WTC11 (cell line): ENCODE measurements around the gene DEGS1. TPM values are rescaled to one million over a fixed set of nuclear protein-coding genes. Genes with fewer than 3 reads are reported as not detected.

Source experiments
- ATAC-seq: fragments of 200-7000 bp; cut with Tn5 transposase; 2 replicates; pipeline ENCODE4 v1.10.0; 2021; ENCODE audit warnings: mild to moderate bottlenecking, moderate library complexity
- CTCF ChIA-PET: fragments of 300-600 bp; sonication (Branson Sonifier 250); formaldehyde crosslinking; loops from one replicate; lab custom pipeline; 2021; ENCODE audit warnings: antibody characterized with exemption; lab: Charles Lee
- POLR2A ChIA-PET: fragments of 350-600 bp; sonication (Branson Sonifier 250); formaldehyde crosslinking; loops from one replicate; lab custom pipeline; 2021; ENCODE audit warnings: antibody characterized with exemption; lab: Charles Lee
- DNase-seq: peaks from one replicate; pipeline ENCODE4 v3.0.0; 2021; ENCODE audit warnings: low spot score
- H3K27ac Mint-ChIP-seq: 2 replicates; pipeline ENCODE4 v1.8.0; 2021; ENCODE audit warnings: mixed read lengths
- H3K27me3 Mint-ChIP-seq: 2 replicates; pipeline ENCODE4 v1.8.0; 2021; ENCODE audit warnings: low read depth, mild to moderate bottlenecking, moderate library complexity, mixed read lengths
- H3K36me3 Mint-ChIP-seq: 2 replicates; pipeline ENCODE4 v1.8.0; 2021; ENCODE audit warnings: mixed read lengths
- H3K4me1 Mint-ChIP-seq: 2 replicates; pipeline ENCODE4 v1.8.0; 2022; ENCODE audit warnings: mixed read lengths
- H3K4me3 Mint-ChIP-seq: 2 replicates; pipeline ENCODE4 v1.8.0; 2021; ENCODE audit warnings: mild to moderate bottlenecking, moderate library complexity, mixed read lengths
- H3K9me3 Mint-ChIP-seq: 2 replicates; pipeline ENCODE4 v1.8.0; 2021; ENCODE audit warnings: mixed read lengths
- CREB1 ChIP-seq: sonication (generic); formaldehyde crosslinking; IDR thresholded peaks from 2 replicates; pipeline ENCODE4 v1.8.0; 2023; ENCODE audit warnings: mild to moderate bottlenecking, missing genetic modification reagents
- CREM ChIP-seq: sonication (generic); formaldehyde crosslinking; IDR thresholded peaks from 2 replicates; pipeline ENCODE4 v1.8.1; 2022; ENCODE audit warnings: mild to moderate bottlenecking, missing genetic modification reagents, moderate library complexity
- EMX1 ChIP-seq: fragments of 250-450 bp; sonication (Bioruptor Pico); IDR thresholded peaks from 2 replicates; pipeline ENCODE4 v1.8.0; 2021; ENCODE audit warnings: mild to moderate bottlenecking
- FOXK1 ChIP-seq: sonication (generic); formaldehyde crosslinking; IDR thresholded peaks from 2 replicates; pipeline ENCODE4 v1.8.0; 2022; ENCODE audit warnings: mild to moderate bottlenecking, moderate library complexity, missing genetic modification reagents
- FOXP1 ChIP-seq: sonication (generic); formaldehyde crosslinking; IDR thresholded peaks from 2 replicates; pipeline ENCODE4 v1.8.0; 2022; ENCODE audit warnings: missing genetic modification reagents, mild to moderate bottlenecking, moderate library complexity, borderline replicate concordance
- HMGA2 ChIP-seq: fragments of 250-450 bp; sonication (Bioruptor Pico); IDR thresholded peaks from 2 replicates; pipeline ENCODE4 v1.4.0; 2021; ENCODE audit warnings: mild to moderate bottlenecking, moderate library complexity
- IRF2 ChIP-seq: sonication (generic); formaldehyde crosslinking; IDR thresholded peaks from 2 replicates; pipeline ENCODE4 v1.8.0; 2022; ENCODE audit warnings: low read depth, missing genetic modification reagents, borderline replicate concordance
- JUN ChIP-seq: sonication (generic); formaldehyde crosslinking; IDR thresholded peaks from 2 replicates; pipeline ENCODE4 v1.8.0; 2023; ENCODE audit warnings: mild to moderate bottlenecking, missing genetic modification reagents
- KAT7 ChIP-seq: sonication (generic); formaldehyde crosslinking; IDR thresholded peaks from 2 replicates; pipeline ENCODE4 v1.8.1; 2023; ENCODE audit warnings: missing genetic modification reagents, mild to moderate bottlenecking, borderline replicate concordance
- PRRX2 ChIP-seq: fragments of 250-450 bp; sonication (Bioruptor Pico); IDR thresholded peaks from 2 replicates; pipeline ENCODE4 v1.8.0; 2021; ENCODE audit warnings: mild to moderate bottlenecking
- RELA ChIP-seq: sonication (generic); formaldehyde crosslinking; IDR thresholded peaks from 2 replicates; pipeline ENCODE4 v1.8.1; 2022; ENCODE audit warnings: missing genetic modification reagents, mild to moderate bottlenecking, borderline replicate concordance
- SMAD4 ChIP-seq: sonication (generic); formaldehyde crosslinking; IDR thresholded peaks from 2 replicates; pipeline ENCODE4 v1.8.0; 2022; ENCODE audit warnings: mild to moderate bottlenecking, missing genetic modification reagents
- TEAD4 ChIP-seq: sonication (generic); formaldehyde crosslinking; IDR thresholded peaks from 2 replicates; pipeline ENCODE4 v1.8.0; 2022; ENCODE audit warnings: mild to moderate bottlenecking, missing genetic modification reagents
- ZNF138 ChIP-seq: sonication (generic); formaldehyde crosslinking; conservative IDR thresholded peaks from 2 replicates; pipeline ENCODE4 v1.8.1; 2022; ENCODE audit warnings: mild to moderate bottlenecking, moderate library complexity, missing genetic modification reagents
- ZNF263 ChIP-seq: sonication (generic); formaldehyde crosslinking; IDR thresholded peaks from 2 replicates; pipeline ENCODE4 v1.8.1; 2022; ENCODE audit warnings: low read depth, mild to moderate bottlenecking, moderate library complexity, missing genetic modification reagents
- total RNA-seq: library from RNA; stranded (reverse); gene quantifications from 3 replicates; pipeline ENCODE4 v1.2.3, GENCODE V29; 2021
- TF ChIP-seq, protein P1 (sequence below): fragments of 250-450 bp; sonication (Bioruptor Pico); conservative IDR thresholded peaks from 2 replicates; pipeline ENCODE4 v1.9.0; 2021; ENCODE audit warnings: mild to moderate bottlenecking
- TF ChIP-seq, protein P2 (sequence below): sonication (generic); formaldehyde crosslinking; IDR thresholded peaks from 2 replicates; pipeline ENCODE4 v1.8.1; 2022; ENCODE audit warnings: missing genetic modification reagents, borderline replicate concordance
- TF ChIP-seq, protein P3 (sequence below): sonication (generic); formaldehyde crosslinking; IDR thresholded peaks from 2 replicates; pipeline ENCODE4 v1.8.0; 2022; ENCODE audit warnings: mild to moderate bottlenecking, missing genetic modification reagents
- TF ChIP-seq, protein P4 (sequence below): fragments of 250-450 bp; sonication (Bioruptor Pico); IDR thresholded peaks from 2 replicates; pipeline ENCODE4 v2.1.2; 2022; ENCODE audit warnings: mild to moderate bottlenecking, moderate library complexity
- TF ChIP-seq, protein P5 (sequence below): sonication (generic); formaldehyde crosslinking; IDR thresholded peaks from 2 replicates; pipeline ENCODE4 v1.8.0; 2023; ENCODE audit warnings: missing genetic modification reagents

Gene DEGS1
- total RNA-seq, 1 experiment from 2014 or later, result 30.7 TPM

DNA sequence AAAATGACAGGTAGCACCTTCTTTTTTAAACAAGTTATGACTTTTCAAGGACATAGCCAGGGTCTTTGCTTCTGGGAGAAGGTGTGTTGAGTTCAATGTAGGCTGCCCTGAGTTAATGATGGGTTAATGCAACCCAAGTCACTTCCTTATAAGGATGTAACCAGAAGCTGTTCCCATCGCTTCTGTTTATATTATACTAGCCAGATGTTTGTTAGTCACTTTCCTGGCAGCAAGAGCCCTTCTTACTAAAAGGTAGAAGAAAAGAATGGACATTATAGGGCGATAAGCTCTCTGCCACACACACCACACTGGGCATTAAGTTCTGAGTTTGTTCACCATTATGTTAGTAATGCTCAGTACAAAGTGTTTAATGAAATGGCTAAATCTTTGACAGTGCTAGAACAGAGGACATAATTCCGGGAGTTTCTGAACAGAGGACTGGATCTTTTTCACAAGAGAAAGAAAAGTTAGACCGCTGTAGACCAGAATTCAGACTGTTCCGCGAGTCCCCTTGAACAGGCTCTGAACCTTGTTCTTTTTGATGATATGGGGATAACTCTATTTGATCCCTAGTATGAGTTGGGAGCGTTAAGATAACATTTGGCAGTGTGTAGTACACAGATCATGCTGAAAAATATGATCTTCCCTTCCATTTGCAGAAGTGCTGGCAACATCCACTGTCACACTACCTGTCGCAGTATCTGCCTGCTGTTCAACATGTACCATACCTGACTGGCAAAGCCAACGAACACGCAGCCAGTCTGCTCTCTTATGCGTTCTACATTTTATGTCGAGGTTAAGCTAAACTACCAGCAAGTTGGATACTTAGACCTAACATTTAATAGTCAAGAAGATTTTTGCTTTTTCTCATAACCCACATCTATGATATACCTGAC is 41.0 kb downstream of the DEGS1 start (continued):
- TF ChIP-seq, protein P1, sequence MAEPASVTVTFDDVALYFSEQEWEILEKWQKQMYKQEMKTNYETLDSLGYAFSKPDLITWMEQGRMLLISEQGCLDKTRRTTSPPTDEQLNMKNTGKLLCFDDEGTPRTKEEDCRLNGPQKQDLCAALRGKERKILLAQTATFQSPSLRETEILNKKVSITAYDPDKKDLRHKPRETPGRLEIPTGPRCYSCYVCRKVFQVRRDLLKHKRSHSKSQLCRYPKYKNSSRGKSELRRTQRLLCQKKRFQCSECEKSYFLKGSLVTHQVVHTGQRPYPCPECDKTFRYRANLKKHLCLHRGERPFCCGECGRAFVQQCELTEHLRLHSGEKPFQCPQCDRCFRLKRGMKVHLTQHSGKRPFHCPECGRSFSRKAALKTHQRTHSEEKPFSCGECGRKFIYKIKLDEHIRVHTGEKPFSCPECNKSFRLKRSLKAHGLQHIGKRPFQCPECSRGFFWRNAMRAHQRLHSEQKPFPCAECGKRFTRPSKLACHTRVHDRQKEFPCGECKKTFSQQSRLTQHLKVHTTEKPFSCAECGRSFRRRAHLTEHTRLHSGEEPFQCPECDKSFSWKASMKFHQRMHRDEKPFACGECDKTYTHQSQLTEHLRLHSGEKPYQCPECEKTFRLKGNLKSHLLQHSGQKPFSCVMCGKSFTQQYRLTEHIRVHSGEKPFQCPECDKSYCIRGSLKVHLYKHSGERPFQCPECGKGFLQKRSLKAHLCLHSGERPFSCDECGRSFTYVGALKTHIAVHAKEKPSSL (CRISPR knock-in tag), result no peak
- TF ChIP-seq, protein P2, sequence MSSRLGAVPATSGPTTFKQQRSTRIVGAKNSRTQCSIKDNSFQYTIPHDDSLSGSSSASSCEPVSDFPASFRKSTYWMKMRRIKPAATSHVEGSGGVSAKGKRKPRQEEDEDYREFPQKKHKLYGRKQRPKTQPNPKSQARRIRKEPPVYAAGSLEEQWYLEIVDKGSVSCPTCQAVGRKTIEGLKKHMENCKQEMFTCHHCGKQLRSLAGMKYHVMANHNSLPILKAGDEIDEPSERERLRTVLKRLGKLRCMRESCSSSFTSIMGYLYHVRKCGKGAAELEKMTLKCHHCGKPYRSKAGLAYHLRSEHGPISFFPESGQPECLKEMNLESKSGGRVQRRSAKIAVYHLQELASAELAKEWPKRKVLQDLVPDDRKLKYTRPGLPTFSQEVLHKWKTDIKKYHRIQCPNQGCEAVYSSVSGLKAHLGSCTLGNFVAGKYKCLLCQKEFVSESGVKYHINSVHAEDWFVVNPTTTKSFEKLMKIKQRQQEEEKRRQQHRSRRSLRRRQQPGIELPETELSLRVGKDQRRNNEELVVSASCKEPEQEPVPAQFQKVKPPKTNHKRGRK (CRISPR knock-in tag), result no peak
- TF ChIP-seq, protein P3, sequence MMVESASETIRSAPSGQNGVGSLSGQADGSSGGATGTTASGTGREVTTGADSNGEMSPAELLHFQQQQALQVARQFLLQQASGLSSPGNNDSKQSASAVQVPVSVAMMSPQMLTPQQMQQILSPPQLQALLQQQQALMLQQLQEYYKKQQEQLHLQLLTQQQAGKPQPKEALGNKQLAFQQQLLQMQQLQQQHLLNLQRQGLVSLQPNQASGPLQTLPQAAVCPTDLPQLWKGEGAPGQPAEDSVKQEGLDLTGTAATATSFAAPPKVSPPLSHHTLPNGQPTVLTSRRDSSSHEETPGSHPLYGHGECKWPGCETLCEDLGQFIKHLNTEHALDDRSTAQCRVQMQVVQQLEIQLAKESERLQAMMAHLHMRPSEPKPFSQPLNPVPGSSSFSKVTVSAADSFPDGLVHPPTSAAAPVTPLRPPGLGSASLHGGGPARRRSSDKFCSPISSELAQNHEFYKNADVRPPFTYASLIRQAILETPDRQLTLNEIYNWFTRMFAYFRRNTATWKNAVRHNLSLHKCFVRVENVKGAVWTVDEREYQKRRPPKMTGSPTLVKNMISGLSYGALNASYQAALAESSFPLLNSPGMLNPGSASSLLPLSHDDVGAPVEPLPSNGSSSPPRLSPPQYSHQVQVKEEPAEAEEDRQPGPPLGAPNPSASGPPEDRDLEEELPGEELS (CRISPR knock-in tag), result no peak
- TF ChIP-seq RELA (no peak), FOXP1 (no peak), ZNF263 (CRISPR knock-in tag) (no peak)
- TF ChIP-seq, all 79 proteins: peak for 0

DNA sequence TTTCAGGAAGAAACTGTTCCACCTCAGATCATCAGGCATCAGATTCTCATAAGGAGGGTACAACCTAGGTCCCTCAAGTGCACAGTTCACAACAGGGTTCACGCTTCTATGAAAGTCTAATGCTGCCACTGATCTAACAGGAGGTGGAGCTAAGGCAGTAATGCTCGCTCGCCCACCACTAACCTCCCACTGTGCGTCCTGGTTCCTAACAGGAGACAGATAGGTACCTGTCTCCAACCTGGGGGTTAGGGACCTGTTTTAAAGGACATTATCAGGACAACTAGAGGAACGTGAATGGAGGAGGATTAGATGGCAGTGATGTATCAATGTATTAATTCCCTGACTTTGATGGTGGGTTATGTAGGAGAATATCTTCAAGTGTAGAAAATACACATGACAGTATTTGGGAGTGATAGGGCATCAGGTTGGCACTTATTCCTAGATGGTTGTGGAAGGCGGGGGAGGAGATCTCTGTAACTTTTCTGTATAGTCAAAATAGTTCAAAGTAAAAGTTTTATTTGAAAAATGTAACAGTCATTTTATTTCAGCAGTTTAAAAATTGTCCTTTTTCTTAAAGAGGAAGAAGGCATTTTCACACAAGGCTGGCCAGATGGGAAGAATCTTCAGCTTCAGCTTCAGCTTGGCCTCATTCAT is 43.9 kb downstream of the DEGS1 start:
- H3K4me1 Mint-ChIP-seq, result peaks cover 13% of the 10 kb centered on the region
- TF ChIP-seq EMX1 (CRISPR knock-in tag), result no peak
- TF ChIP-seq ZNF138, result no peak
- TF ChIP-seq FOXK1, result no peak
- TF ChIP-seq, all 79 proteins: peak for 0
- CTCF ChIA-PET, result no interaction called here
- POLR2A ChIA-PET, result no interaction called here
- H3K27ac Mint-ChIP-seq, result no peak overlapping the region
- H3K36me3 Mint-ChIP-seq, result peaks cover 35% of the 10 kb centered on the region
- 0 out of 2 replicates have a peak, but pooled peaks have one; percentile 20 for ATAC-seq
- H3K4me3 Mint-ChIP-seq, result no peak overlapping the region
- H3K27me3 Mint-ChIP-seq, result peaks cover 46% of the 10 kb centered on the region
- H3K9me3 Mint-ChIP-seq, result no peaks in the 10 kb centered on the region
- DNase-seq, result peak; percentile 39

DNA sequence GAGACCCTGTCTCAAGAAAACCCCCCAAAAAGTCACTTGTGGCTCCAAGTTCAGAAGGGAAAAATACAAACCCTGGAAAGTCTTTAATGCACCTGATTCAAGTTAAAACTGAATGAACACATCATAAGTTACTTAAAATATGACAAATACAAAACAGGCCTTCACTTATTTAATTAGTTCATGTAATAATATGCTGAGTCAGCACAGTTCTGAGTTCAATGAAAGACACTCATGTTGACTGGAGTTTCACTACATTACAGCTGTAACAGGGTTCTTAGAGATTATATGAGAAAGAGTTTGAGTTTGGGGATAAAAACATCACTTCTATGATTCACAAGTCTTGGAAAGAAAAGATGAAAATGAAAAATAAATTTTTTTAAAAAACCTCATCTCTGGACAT is 51.0 kb downstream of the DEGS1 start:
- ChIA-PET CTCF (no interaction called here), POLR2A (no interaction called here)
- Mint-ChIP-seq H3K27ac (no peak overlapping the region), H3K4me1 (peaks cover 37% of the 10 kb centered on the region), H3K36me3 (peaks cover 30% of the 10 kb centered on the region), H3K27me3 (peaks cover 21% of the 10 kb centered on the region), H3K9me3 (no peaks in the 10 kb centered on the region), H3K4me3 (no peak overlapping the region)
- ATAC-seq, result no peak
- TF ChIP-seq TEAD4 (CRISPR knock-in tag) (no peak), JUN (no peak), IRF2 (CRISPR knock-in tag) (no peak), CREB1 (no peak), CREM (CRISPR knock-in tag) (no peak), PRRX2 (CRISPR knock-in tag) (no peak), SMAD4 (no peak), KAT7 (CRISPR knock-in tag) (no peak), HMGA2 (CRISPR knock-in tag) (no peak)
- TF ChIP-seq, protein P4, sequence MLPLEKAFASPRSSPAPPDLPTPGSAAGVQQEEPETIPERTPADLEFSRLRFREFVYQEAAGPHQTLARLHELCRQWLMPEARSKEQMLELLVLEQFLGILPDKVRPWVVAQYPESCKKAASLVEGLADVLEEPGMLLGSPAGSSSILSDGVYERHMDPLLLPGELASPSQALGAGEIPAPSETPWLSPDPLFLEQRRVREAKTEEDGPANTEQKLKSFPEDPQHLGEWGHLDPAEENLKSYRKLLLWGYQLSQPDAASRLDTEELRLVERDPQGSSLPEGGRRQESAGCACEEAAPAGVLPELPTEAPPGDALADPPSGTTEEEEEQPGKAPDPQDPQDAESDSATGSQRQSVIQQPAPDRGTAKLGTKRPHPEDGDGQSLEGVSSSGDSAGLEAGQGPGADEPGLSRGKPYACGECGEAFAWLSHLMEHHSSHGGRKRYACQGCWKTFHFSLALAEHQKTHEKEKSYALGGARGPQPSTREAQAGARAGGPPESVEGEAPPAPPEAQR (CRISPR knock-in tag), result no peak
- TF ChIP-seq, protein P5, sequence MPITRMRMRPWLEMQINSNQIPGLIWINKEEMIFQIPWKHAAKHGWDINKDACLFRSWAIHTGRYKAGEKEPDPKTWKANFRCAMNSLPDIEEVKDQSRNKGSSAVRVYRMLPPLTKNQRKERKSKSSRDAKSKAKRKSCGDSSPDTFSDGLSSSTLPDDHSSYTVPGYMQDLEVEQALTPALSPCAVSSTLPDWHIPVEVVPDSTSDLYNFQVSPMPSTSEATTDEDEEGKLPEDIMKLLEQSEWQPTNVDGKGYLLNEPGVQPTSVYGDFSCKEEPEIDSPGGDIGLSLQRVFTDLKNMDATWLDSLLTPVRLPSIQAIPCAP (CRISPR knock-in tag), result no peak
- DNase-seq, result no peak
